ENCODE measurements around the gene HOXD3.

HOXD3 gene

DNA sequence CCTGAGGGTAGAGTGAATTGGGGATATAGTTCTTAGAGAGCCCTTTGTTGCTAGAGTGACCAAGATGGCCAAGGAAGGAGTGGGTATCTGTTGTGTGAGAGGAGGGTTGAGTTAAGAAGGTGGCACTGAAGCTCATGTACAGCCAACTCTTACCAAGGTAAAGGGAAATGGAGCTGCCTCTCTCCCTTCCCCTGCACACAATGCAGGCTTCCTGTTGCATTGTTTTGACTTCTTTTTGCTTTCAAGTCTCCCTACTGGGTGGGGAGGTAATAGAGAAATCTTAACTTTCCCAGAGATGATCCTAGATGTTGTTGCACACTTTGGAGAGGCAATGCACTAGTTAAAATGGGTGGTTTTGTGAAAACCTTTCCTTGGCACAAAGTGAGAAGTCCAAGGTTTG, 55.2 kb downstream of the HOXD3 start:
- DNase-seq (ENCODE audit: low read depth): no peak

- no peak for DNase-seq (ENCODE audit: low read depth)
These were observed 56.3 kb downstream of the HOXD3 start for GRCh38 chr2:176213406-176213805.
